Prostate gland (tissue), 2 donors: Measurements from ENCODE around the gene TECR.

Experiments
- POLR2A ChIP-seq: fragments of 450-650 bp; IDR thresholded peaks from one replicate; pipeline ENCODE4 v1.6.1; 2016; ENCODE audit warnings: antibody characterized with exemption, mild to moderate bottlenecking
- POLR2AphosphoS5 ChIP-seq: sonication (generic); formaldehyde crosslinking; IDR thresholded peaks from one replicate; pipeline ENCODE4 v1.6.1; 2017; ENCODE audit warnings: antibody characterized with exemption
- TF ChIP-seq, protein P1 (sequence below), 4 experiments: fragments of 200-600 bp in 2 of 4; fragments of 450-650 bp in 2 of 4; sonication (generic) in 2 of 4; IDR thresholded peaks; 1 replicate in 3 of 4; 2 replicates in 1 of 4; pipeline ENCODE4 v1.5.1; 2016 to 2019; ENCODE audit warnings: antibody characterized with exemption in 4 of 4, mild to moderate bottlenecking in 2 of 4, moderate library complexity in 2 of 4

DNA sequence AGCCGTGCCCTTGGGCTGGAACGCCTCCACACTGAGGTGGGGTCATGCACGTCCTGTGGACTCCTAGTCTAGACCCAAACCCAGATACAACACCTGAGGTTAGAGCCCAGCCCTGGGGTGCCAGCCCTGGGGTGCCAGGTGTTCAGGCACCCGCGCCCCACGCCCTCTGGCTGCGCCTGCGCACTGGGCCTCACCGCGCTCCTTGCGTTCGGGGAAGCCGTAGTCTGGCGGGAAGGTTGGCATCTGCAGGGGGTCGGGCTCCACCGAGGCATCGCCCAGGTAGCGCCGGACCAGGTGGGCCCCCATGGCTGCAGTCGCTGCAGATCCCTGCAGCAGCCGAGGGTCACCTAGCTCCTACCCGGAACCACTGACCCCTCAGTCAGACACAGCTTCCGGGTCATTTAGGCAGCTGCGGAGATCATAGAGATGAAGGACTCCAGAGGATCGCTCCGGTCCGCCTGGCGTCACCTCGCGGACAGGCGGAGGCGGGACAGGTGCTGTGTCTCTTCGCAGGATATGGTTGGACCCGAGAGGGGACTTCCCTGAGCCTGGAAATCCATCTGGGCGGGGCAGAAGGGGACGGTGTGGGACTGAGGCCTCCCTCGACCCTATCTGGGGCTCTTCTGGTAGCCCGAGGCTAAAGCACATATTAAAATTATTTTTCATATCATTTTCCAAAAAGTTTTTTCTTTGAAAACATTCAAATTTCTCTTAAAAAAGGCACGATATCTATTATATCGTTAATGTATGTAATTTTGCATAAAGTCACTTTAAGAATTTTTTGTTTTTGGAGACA lies 42.5 kb downstream of the TECR start, which contains the start of gene NDUFB7:
- peak; percentile 18 for TF ChIP-seq POLR2A
- TF ChIP-seq, protein P1, sequence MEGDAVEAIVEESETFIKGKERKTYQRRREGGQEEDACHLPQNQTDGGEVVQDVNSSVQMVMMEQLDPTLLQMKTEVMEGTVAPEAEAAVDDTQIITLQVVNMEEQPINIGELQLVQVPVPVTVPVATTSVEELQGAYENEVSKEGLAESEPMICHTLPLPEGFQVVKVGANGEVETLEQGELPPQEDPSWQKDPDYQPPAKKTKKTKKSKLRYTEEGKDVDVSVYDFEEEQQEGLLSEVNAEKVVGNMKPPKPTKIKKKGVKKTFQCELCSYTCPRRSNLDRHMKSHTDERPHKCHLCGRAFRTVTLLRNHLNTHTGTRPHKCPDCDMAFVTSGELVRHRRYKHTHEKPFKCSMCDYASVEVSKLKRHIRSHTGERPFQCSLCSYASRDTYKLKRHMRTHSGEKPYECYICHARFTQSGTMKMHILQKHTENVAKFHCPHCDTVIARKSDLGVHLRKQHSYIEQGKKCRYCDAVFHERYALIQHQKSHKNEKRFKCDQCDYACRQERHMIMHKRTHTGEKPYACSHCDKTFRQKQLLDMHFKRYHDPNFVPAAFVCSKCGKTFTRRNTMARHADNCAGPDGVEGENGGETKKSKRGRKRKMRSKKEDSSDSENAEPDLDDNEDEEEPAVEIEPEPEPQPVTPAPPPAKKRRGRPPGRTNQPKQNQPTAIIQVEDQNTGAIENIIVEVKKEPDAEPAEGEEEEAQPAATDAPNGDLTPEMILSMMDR (IDR thresholded peaks at IDR 0.05), result peak; percentile 62 to 90 (median 85)
- peak; percentile 98 for TF ChIP-seq POLR2AphosphoS5
